GM21723 (cell line): ENCODE results near the gene PPEF2.

ENCODE experiments used
- ATAC-seq: cut with Tn5 transposase; IDR thresholded peaks from one replicate; pipeline ENCODE4 v1.9.1; 2021; ENCODE audit warnings: mild to moderate bottlenecking, moderate library complexity; ENCODE audit not compliant: unreplicated experiment

PPEF2 gene

GRCh38 chr4:75834095-75834771 lies 68.0 kb downstream of the PPEF2 start:
- ATAC-seq = no peak

GRCh38 chr4:75831856-75832405 lies 70.3 kb downstream of the PPEF2 start:
- no peak for ATAC-seq

- ATAC-seq = no peak
These were observed 71.3 kb downstream of the PPEF2 start for GRCh38 chr4:75830906-75831305.

- ATAC-seq = no peak
These were observed 78.4 kb downstream of the PPEF2 start for GRCh38 chr4:75823812-75824211.

- no peak for ATAC-seq
These were observed 79.8 kb downstream of the PPEF2 start for GRCh38 chr4:75822416-75822815.

- ATAC-seq = no peak
These were observed 80.3 kb downstream of the PPEF2 start for GRCh38 chr4:75821966-75822365.

- ATAC-seq = no peak
These were observed 81.0 kb downstream of the PPEF2 start for GRCh38 chr4:75821216-75821615.

GRCh38 chr4:75820676-75821075 lies 81.6 kb downstream of the PPEF2 start:
- no peak for ATAC-seq

- ATAC-seq = no peak
These were observed 82.1 kb downstream of the PPEF2 start for GRCh38 chr4:75820197-75820596.

- ATAC-seq = no peak
These were observed 83.1 kb downstream of the PPEF2 start for GRCh38 chr4:75819121-75819520.

GRCh38 chr4:75817901-75818300 lies 84.4 kb downstream of the PPEF2 start:
- no peak for ATAC-seq
